GM12875 (cell line): ENCODE measurements around the gene LARGE2.

Source experiments
- H3K4me3 ChIP-seq: one replicate; pipeline ENCODE4 v1.5.1; 2011; ENCODE audit warnings: low read depth, low read length, control low read depth
- CTCF ChIP-seq: IDR thresholded peaks from 2 replicates; pipeline ENCODE4 v1.5.1; 2011; ENCODE audit warnings: low read depth, mild to moderate bottlenecking, control low read depth, inconsistent platforms, low read length, moderate library complexity, borderline replicate concordance; ENCODE audit not compliant: insufficient read depth

LARGE2 gene

GRCh38 chr11:45939836-45940235 lies 17.4 kb downstream of the LARGE2 start:
- no peak overlapping the region for H3K4me3 ChIP-seq
- no peak for TF ChIP-seq CTCF

- TF ChIP-seq CTCF, result no peak
- no peak overlapping the region for H3K4me3 ChIP-seq
Measured at GRCh38 chr11:45941285-45941684, 18.8 kb downstream of the LARGE2 start.

- no peak for TF ChIP-seq CTCF
- H3K4me3 ChIP-seq, result no peak overlapping the region
Measured at GRCh38 chr11:45942381-45942780, 19.9 kb downstream of the LARGE2 start.

DNA sequence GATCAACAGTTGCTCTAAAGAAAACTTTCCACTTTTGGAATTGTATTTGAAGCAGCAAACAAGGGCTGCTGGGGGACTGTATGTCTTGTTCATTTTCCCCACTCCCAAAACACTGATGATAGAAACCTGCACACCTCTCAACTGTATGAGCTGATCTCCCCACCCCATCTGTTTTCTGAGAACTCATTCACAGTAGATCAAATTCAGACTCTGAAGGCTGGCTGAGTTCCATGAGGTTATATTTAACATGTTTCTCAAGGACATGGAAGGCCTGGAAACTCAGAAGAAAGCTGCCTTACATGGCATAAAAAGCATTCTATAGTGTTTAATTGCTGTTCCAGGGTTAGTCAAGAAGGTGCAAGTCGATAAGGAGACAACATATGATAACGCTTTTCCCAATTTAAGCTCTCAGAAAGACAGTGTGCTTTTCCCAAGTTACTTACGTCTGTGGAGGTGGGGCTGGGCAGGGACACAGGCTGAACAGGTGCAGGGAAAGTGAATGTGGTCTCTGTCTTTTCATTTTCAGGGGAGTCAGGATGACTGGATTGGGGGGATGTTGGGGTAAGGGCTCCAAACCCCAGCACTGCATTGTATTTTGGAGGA lies 23.0 kb downstream of the LARGE2 start:
- no peak for TF ChIP-seq CTCF
- no peak overlapping the region for H3K4me3 ChIP-seq

DNA sequence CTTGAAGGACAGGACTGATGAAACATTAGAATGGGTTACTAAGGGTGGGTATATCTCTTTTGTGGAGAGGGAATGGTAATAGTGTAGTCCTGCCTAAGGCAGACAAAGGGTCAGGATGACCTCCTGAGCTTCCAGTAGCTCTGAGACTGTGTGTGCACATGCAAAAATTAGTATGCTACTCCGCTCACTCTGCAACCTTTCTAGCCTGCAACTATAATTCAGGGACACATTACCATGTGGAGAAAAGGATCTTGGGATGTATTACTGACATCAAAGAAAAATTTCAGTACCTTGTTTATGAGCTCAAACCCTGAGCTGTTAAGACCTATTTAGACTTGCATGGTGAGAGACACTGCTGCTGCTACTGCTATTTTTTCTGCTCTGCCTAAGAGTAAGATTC lies 25.4 kb downstream of the LARGE2 start:
- no peak overlapping the region for H3K4me3 ChIP-seq
- TF ChIP-seq CTCF, result no peak

DNA sequence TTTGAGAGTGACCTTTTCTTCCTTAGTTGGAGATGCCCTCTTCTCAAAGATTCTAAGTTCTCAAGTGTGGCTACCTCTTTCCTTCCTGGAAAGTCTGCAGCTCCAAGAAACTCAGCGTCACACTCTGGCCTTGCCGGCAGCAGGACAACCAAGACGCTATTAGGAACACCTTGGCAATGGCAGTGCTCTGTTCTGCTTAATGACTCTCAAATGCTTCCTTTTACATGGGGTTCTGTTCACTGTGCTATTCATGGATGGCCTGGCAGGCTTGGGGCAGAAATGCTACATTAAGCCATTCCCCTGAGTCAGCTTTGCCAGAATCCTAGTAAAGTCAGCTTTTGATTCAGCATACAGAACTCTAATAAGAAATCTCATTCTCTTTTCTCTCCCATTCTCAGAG lies 25.9 kb downstream of the LARGE2 start:
- H3K4me3 ChIP-seq, result no peak overlapping the region
- no peak for TF ChIP-seq CTCF

- no peak for TF ChIP-seq CTCF
- no peak overlapping the region for H3K4me3 ChIP-seq
Measured at GRCh38 chr11:45949992-45950407, 27.5 kb downstream of the LARGE2 start.
